Measurements from ENCODE around the gene SLN.

SLN gene

GRCh38 chr11:107702723-107703122, 9.1 kb downstream of the SLN start:
- no peak for TF ChIP-seq CTCF (IDR thresholded peaks at IDR 0.05)
- peaks cover 11% of the 10 kb centered on the region for H3K27me3 ChIP-seq
- H3K4me1 ChIP-seq (ENCODE audit: control insufficient read depth in 1 of 2, insufficient read depth in 1 of 2, low read depth in 1 of 2, low read length in 1 of 2), result no peaks in the 10 kb centered on the region
- no peak overlapping the region for H3K4me3 ChIP-seq (ENCODE audit: low read depth in 1 of 2, low read length in 1 of 2)
- H3K27ac ChIP-seq, result no peak overlapping the region
- no peaks in the 10 kb centered on the region for H3K9me3 ChIP-seq
- no peaks in the 10 kb centered on the region for H3K36me3 ChIP-seq

- Histone ChIP-seq H3K4me1 (ENCODE audit: control insufficient read depth in 1 of 2, insufficient read depth in 1 of 2, low read depth in 1 of 2, low read length in 1 of 2) (no peaks in the 10 kb centered on the region), H3K27me3 (peaks cover 10% of the 10 kb centered on the region), H3K36me3 (no peaks in the 10 kb centered on the region), H3K4me3 (ENCODE audit: low read depth in 1 of 2, low read length in 1 of 2) (no peak overlapping the region), H3K27ac (no peak overlapping the region), H3K9me3 (no peaks in the 10 kb centered on the region)
- no peak for TF ChIP-seq CTCF (IDR thresholded peaks at IDR 0.05)
These were observed 9.7 kb downstream of the SLN start for GRCh38 chr11:107702109-107702660.

- no peak overlapping the region for H3K27ac ChIP-seq
- no peaks in the 10 kb centered on the region for H3K4me1 ChIP-seq (ENCODE audit: control insufficient read depth in 1 of 2, insufficient read depth in 1 of 2, low read depth in 1 of 2, low read length in 1 of 2)
- H3K9me3 ChIP-seq, result no peaks in the 10 kb centered on the region
- peaks cover 34% of the 10 kb centered on the region for H3K27me3 ChIP-seq
- H3K4me3 ChIP-seq (ENCODE audit: low read depth in 1 of 2, low read length in 1 of 2), result no peak overlapping the region
- H3K36me3 ChIP-seq, result no peaks in the 10 kb centered on the region
- TF ChIP-seq CTCF (IDR thresholded peaks at IDR 0.05), result no peak
These were observed 12.2 kb downstream of the SLN start for GRCh38 chr11:107699371-107700285.

- Histone ChIP-seq H3K27me3 (peaks cover 41% of the 10 kb centered on the region), H3K27ac (no peak overlapping the region), H3K9me3 (no peaks in the 10 kb centered on the region), H3K4me3 (ENCODE audit: low read depth in 1 of 2, low read length in 1 of 2) (no peak overlapping the region), H3K36me3 (no peaks in the 10 kb centered on the region), H3K4me1 (ENCODE audit: control insufficient read depth in 1 of 2, insufficient read depth in 1 of 2, low read depth in 1 of 2, low read length in 1 of 2) (no peaks in the 10 kb centered on the region)
- TF ChIP-seq CTCF (IDR thresholded peaks at IDR 0.05), result no peak
These were observed 14.6 kb downstream of the SLN start for GRCh38 chr11:107697291-107697690.

- TF ChIP-seq CTCF (IDR thresholded peaks at IDR 0.05), result no peak
- no peaks in the 10 kb centered on the region for H3K9me3 ChIP-seq
- H3K4me1 ChIP-seq (ENCODE audit: control insufficient read depth in 1 of 2, insufficient read depth in 1 of 2, low read depth in 1 of 2, low read length in 1 of 2), result no peaks in the 10 kb centered on the region
- H3K4me3 ChIP-seq (ENCODE audit: low read depth in 1 of 2, low read length in 1 of 2), result no peak overlapping the region
- H3K27me3 ChIP-seq, result peaks cover 40% of the 10 kb centered on the region
- H3K27ac ChIP-seq, result no peak overlapping the region
- no peaks in the 10 kb centered on the region for H3K36me3 ChIP-seq
These were observed 15.7 kb downstream of the SLN start for GRCh38 chr11:107696140-107696539.
